Astrocyte (in vitro differentiated cells and primary cell): ENCODE measurements around the gene BEST3.

ENCODE experiments used
- CTCF ChIP-seq: IDR thresholded peaks from 2 replicates; pipeline ENCODE4 v1.5.1; 2011; ENCODE audit warnings: low read depth, mild to moderate bottlenecking, inconsistent platforms, low read length, moderate library complexity; ENCODE audit not compliant: insufficient read depth
- EZH2 ChIP-seq: IDR thresholded peaks from 2 replicates; pipeline ENCODE4 v1.6.1; 2012; ENCODE audit warnings: mild to moderate bottlenecking, low read length, inconsistent platforms; ENCODE audit not compliant: insufficient read depth

GRCh38 chr12:69655616-69656340, 43.3 kb downstream of the BEST3 start:
- TF ChIP-seq CTCF, result no peak
- TF ChIP-seq EZH2, result no peak
